ENCODE measurements around the gene ANKRD33B. TPM values are rescaled to one million over a fixed set of nuclear protein-coding genes. Genes with fewer than 3 reads are reported as not detected.
A peak's percentile ranks its signal among the peaks of the same experiment; 100 is the strongest.

The ANKRD33B gene
- total RNA-seq, 1 donor from 2014 or later = 6.1 TPM

- intact Hi-C loops (cut with DNase I) = no loop called here
- Histone ChIP-seq H3K27me3 (no peaks in the 10 kb centered on the region), H3K4me1 (peaks cover 22% of the 10 kb centered on the region), H3K27ac (no peak overlapping the region), H3K36me3 (no peaks in the 10 kb centered on the region), H3K4me3 (no peak overlapping the region), H3K9me3 (no peaks in the 10 kb centered on the region)
- no peak for TF ChIP-seq CTCF (IDR thresholded peaks at IDR 0.05)
- ATAC-seq = no peak
- no peak for DNase-seq
These were observed 135.5 kb downstream of the ANKRD33B start for GRCh38 chr5:10699281-10699874.

- no peak overlapping the region for H3K27ac ChIP-seq
- peaks cover 28% of the 10 kb centered on the region for H3K4me1 ChIP-seq
- H3K9me3 ChIP-seq = no peaks in the 10 kb centered on the region
- DNase-seq = no peak
- H3K4me3 ChIP-seq = no peak overlapping the region
- TF ChIP-seq CTCF (IDR thresholded peaks at IDR 0.05) = no peak
- H3K36me3 ChIP-seq = no peaks in the 10 kb centered on the region
- ATAC-seq = no peak
- H3K27me3 ChIP-seq = no peaks in the 10 kb centered on the region
- intact Hi-C loops (cut with DNase I) = no loop called here
These were observed 136.1 kb downstream of the ANKRD33B start for GRCh38 chr5:10699987-10700386.

- intact Hi-C loops (cut with DNase I) = no loop called here
- Histone ChIP-seq H3K4me3 (no peak overlapping the region), H3K36me3 (no peaks in the 10 kb centered on the region), H3K27ac (no peak overlapping the region), H3K9me3 (no peaks in the 10 kb centered on the region), H3K27me3 (no peaks in the 10 kb centered on the region), H3K4me1 (peaks cover 32% of the 10 kb centered on the region)
- no peak for TF ChIP-seq CTCF (IDR thresholded peaks at IDR 0.05)
- ATAC-seq = no peak
- no peak for DNase-seq
These were observed 136.6 kb downstream of the ANKRD33B start for GRCh38 chr5:10700516-10700915.

GRCh38 chr5:10701567-10702039, 137.7 kb downstream of the ANKRD33B start:
- Histone ChIP-seq H3K4me1 (peaks cover 32% of the 10 kb centered on the region), H3K27me3 (no peaks in the 10 kb centered on the region), H3K4me3 (no peak overlapping the region), H3K27ac (peak overlapping the region; percentile 34), H3K36me3 (no peaks in the 10 kb centered on the region), H3K9me3 (no peaks in the 10 kb centered on the region)
- peak; percentile 63 for ATAC-seq
- peak; percentile 72 for TF ChIP-seq CTCF (IDR thresholded peaks at IDR 0.05)
- DNase-seq = no peak
- intact Hi-C loops (cut with DNase I) = no loop called here

- ATAC-seq (peak; percentile 44), DNase-seq (no peak)
- Histone ChIP-seq H3K36me3 (no peaks in the 10 kb centered on the region), H3K27me3 (no peaks in the 10 kb centered on the region), H3K27ac (peak overlapping the region; percentile 34), H3K9me3 (no peaks in the 10 kb centered on the region), H3K4me1 (peaks cover 32% of the 10 kb centered on the region), H3K4me3 (no peak overlapping the region)
- intact Hi-C loops (cut with DNase I) = no loop called here
- no peak for TF ChIP-seq CTCF (IDR thresholded peaks at IDR 0.05)
These were observed 138.3 kb downstream of the ANKRD33B start for GRCh38 chr5:10702040-10702629.
